Muscle of leg (tissue), 11 donors: ENCODE results near the gene ARID5A. TPM values are rescaled to one million over a fixed set of nuclear protein-coding genes. Genes with fewer than 3 reads are reported as not detected.
"Not testable (repeated sequence)": the region's sequence is repeated elsewhere in the genome, so short reads cannot be mapped to it uniquely, and the experiment has no call there.

Experiments
- DNase-seq: peaks from one replicate; pipeline ENCODE4 v3.0.0; 2013
- H3K27ac ChIP-seq: one replicate; pipeline ENCODE4 v1.5.1; 2013; ENCODE audit warnings: mild to moderate bottlenecking, low read length, control low read depth
- H3K27me3 ChIP-seq: one replicate; pipeline ENCODE4 v1.6.1; 2013; ENCODE audit warnings: low read length; ENCODE audit not compliant: control insufficient read depth, insufficient read depth
- H3K36me3 ChIP-seq: one replicate; pipeline ENCODE4 v1.6.1; 2013; ENCODE audit warnings: low read length; ENCODE audit not compliant: control insufficient read depth, insufficient read depth
- H3K4me1 ChIP-seq: one replicate; pipeline ENCODE4 v1.6.1; 2013; ENCODE audit warnings: low read length; ENCODE audit not compliant: control insufficient read depth, insufficient read depth
- H3K4me3 ChIP-seq: one replicate; pipeline ENCODE4 v1.5.1; 2013; ENCODE audit warnings: low read length, control low read depth
- H3K9me3 ChIP-seq: replicated peaks from 2 replicates; pipeline ENCODE4 v1.6.1; 2013; ENCODE audit warnings: low read depth, low read length; ENCODE audit not compliant: control insufficient read depth
- WGBS: methylation state at CpG from one replicate; pipeline ENCODE4 v1.1.5; 2013; ENCODE audit warnings: missing lambda C conversion rate; ENCODE audit not compliant: insufficient coverage; 5-methylcytosine and 5-hydroxymethylcytosine counted together
- polyA plus RNA-seq, 8 donors: library from polyadenylated mRNA; unstranded; fragments of 120-200 nt; gene quantifications; one replicate each; pipeline versions ENCODE4 v1.2.1 to v1.2.3, GENCODE V29; 2013; ENCODE audit warnings: inconsistent platforms in 1 of 8, low replicate concordance in 1 of 8; ENCODE audit not compliant: insufficient read length in 8 of 8, insufficient read depth in 1 of 8
- total RNA-seq: library from RNA; stranded (reverse); fragments of 120-200 nt; gene quantifications from one replicate; pipeline ENCODE4 v1.2.4, GENCODE V29; 2013

ARID5A gene
- total and polyA plus RNA-seq, 9 donors = 10.8 to 26.7 (median 22.6) TPM

GRCh38 chr2:96498611-96499010, 37.9 kb upstream of the ARID5A start:
- H3K4me3 ChIP-seq, H3K4me1 ChIP-seq, H3K27ac ChIP-seq, H3K36me3 ChIP-seq, DNase-seq: not testable (repeated sequence)
- Histone ChIP-seq H3K9me3 (peaks cover 10% of the 10 kb centered on the region), H3K27me3 (peaks cover 39% of the 10 kb centered on the region)
- WGBS = no CpG with 5 or more reads among the region's 6 CpGs

- Histone ChIP-seq H3K27me3 (peaks cover 39% of the 10 kb centered on the region), H3K36me3 (no peaks in the 10 kb centered on the region)
- WGBS = 80% methylated on average over 11 of the region's 15 CpGs
Measured at GRCh38 chr2:96499061-96499960, 37.2 kb upstream of the ARID5A start.

GRCh38 chr2:96500385-96501066, 36.0 kb upstream of the ARID5A start:
- peaks cover 39% of the 10 kb centered on the region for H3K27me3 ChIP-seq
- peaks cover 5% of the 10 kb centered on the region for H3K4me1 ChIP-seq
- no peak overlapping the region for H3K27ac ChIP-seq
- peaks cover 2% of the 10 kb centered on the region for H3K9me3 ChIP-seq
- WGBS = 16% methylated on average over 57 of the region's 64 CpGs
- DNase-seq = no peak
- H3K36me3 ChIP-seq = no peaks in the 10 kb centered on the region
- no peak overlapping the region for H3K4me3 ChIP-seq

More at GRCh38 chr2:96499061-96499960, 37.2 kb upstream of the ARID5A start:
- Histone ChIP-seq H3K4me1 (peaks cover 5% of the 10 kb centered on the region), H3K4me3 (no peak overlapping the region), H3K9me3 (peaks cover 8% of the 10 kb centered on the region), H3K27ac (no peak overlapping the region)
- DNase-seq = no peak

- Histone ChIP-seq H3K4me1 (peaks cover 5% of the 10 kb centered on the region), H3K36me3 (no peaks in the 10 kb centered on the region), H3K27ac (no peak overlapping the region), H3K27me3 (peaks cover 37% of the 10 kb centered on the region), H3K9me3 (no peaks in the 10 kb centered on the region), H3K4me3 (no peak overlapping the region)
- DNase-seq = no peak
- no CpG with 5 or more reads among the region's 2 CpGs for WGBS
Measured at GRCh38 chr2:96501471-96501874, 35.1 kb upstream of the ARID5A start.

- Histone ChIP-seq H3K36me3 (no peaks in the 10 kb centered on the region), H3K4me3 (no peak overlapping the region), H3K9me3 (no peaks in the 10 kb centered on the region), H3K27me3 (peaks cover 37% of the 10 kb centered on the region), H3K27ac (no peak overlapping the region), H3K4me1 (peaks cover 5% of the 10 kb centered on the region)
- DNase-seq = no peak
- 60% methylated on average over 11 of the region's 16 CpGs for WGBS
Measured at GRCh38 chr2:96501886-96502810, 34.4 kb upstream of the ARID5A start.

GRCh38 chr2:96502891-96503636, 33.5 kb upstream of the ARID5A start:
- no peak for DNase-seq
- peaks cover 33% of the 10 kb centered on the region for H3K27me3 ChIP-seq
- 76% methylated on average over 10 of the region's 13 CpGs for WGBS

GRCh38 chr2:96503637-96504243, 32.8 kb upstream of the ARID5A start:
- no peaks in the 10 kb centered on the region for H3K9me3 ChIP-seq
- H3K4me3 ChIP-seq = no peak overlapping the region
- no peaks in the 10 kb centered on the region for H3K36me3 ChIP-seq
- 89% methylated on average over 6 of the region's 12 CpGs for WGBS
- no peak for DNase-seq
- H3K27me3 ChIP-seq = peaks cover 32% of the 10 kb centered on the region
- no peak overlapping the region for H3K27ac ChIP-seq
- peaks cover 17% of the 10 kb centered on the region for H3K4me1 ChIP-seq

More at GRCh38 chr2:96502891-96503636, 33.5 kb upstream of the ARID5A start:
- H3K4me3 ChIP-seq = no peak overlapping the region
- no peaks in the 10 kb centered on the region for H3K9me3 ChIP-seq
- no peaks in the 10 kb centered on the region for H3K36me3 ChIP-seq
- no peak overlapping the region for H3K27ac ChIP-seq
- H3K4me1 ChIP-seq = peaks cover 10% of the 10 kb centered on the region

- Histone ChIP-seq H3K36me3 (no peaks in the 10 kb centered on the region), H3K27ac (no peak within 1 kb of the TSS), H3K27me3 (peaks cover 19% of the 10 kb centered on the region), H3K9me3 (no peaks in the 10 kb centered on the region), H3K4me1 (peaks cover 31% of the 10 kb centered on the region), H3K4me3 (no peak within 1 kb of the TSS)
- no peak for DNase-seq
- 64% methylated on average over 6 of the region's 9 CpGs for WGBS
Measured at GRCh38 chr2:96505231-96505889, 31.2 kb upstream of the ARID5A start, which contains the start of gene NEURL3. NEURL3 (minus strand) TSS chr2:96505357; CDS start chr2:96505286, 71 bp downstream.
